ENCODE data around the gene GAPVD1.
"Not testable (repeated sequence)": the region's sequence is repeated elsewhere in the genome, so short reads cannot be mapped to it uniquely, and the experiment has no call there.

GAPVD1 gene

GRCh38 chr9:125376261-125377226, 114.9 kb downstream of the GAPVD1 start:
- no peak for DNase-seq

- DNase-seq, result no peak
Measured at GRCh38 chr9:125377584-125378250, 116.1 kb downstream of the GAPVD1 start.

- no peak for DNase-seq
Measured at GRCh38 chr9:125378778-125379177, 117.2 kb downstream of the GAPVD1 start.

- DNase-seq, result no peak
Measured at GRCh38 chr9:125379208-125379607, 117.6 kb downstream of the GAPVD1 start.

GRCh38 chr9:125380406-125380805, 118.8 kb downstream of the GAPVD1 start:
- no peak for DNase-seq

GRCh38 chr9:125387861-125388524, 126.4 kb downstream of the GAPVD1 start:
- DNase-seq, result no peak

- no peak for DNase-seq
Measured at GRCh38 chr9:125388978-125389377, 127.4 kb downstream of the GAPVD1 start.

GRCh38 chr9:125391704-125392103, 130.1 kb downstream of the GAPVD1 start:
- no peak for DNase-seq

- DNase-seq, result peak; percentile 48
Measured at GRCh38 chr9:125393426-125393825, 131.8 kb downstream of the GAPVD1 start.

GRCh38 chr9:125396799-125397198, 135.2 kb downstream of the GAPVD1 start:
- DNase-seq, result no peak

GRCh38 chr9:125397736-125398135, 136.1 kb downstream of the GAPVD1 start:
- DNase-seq, result no peak

- DNase-seq, result no peak
Measured at GRCh38 chr9:125398243-125398642, 136.6 kb downstream of the GAPVD1 start.

- DNase-seq, result no peak
Measured at GRCh38 chr9:125399165-125399564, 137.5 kb downstream of the GAPVD1 start.

GRCh38 chr9:125399666-125400065, 138.0 kb downstream of the GAPVD1 start:
- no peak for DNase-seq

GRCh38 chr9:125400232-125400631, 138.6 kb downstream of the GAPVD1 start:
- not testable (repeated sequence) for DNase-seq

- no peak for DNase-seq
Measured at GRCh38 chr9:125400725-125401716, 139.4 kb downstream of the GAPVD1 start.

GRCh38 chr9:125404733-125405132, 143.1 kb downstream of the GAPVD1 start:
- no peak for DNase-seq

- no peak for DNase-seq
Measured at GRCh38 chr9:125405938-125406809, 144.5 kb downstream of the GAPVD1 start.

- no peak for DNase-seq
Measured at GRCh38 chr9:125406810-125407087, 145.1 kb downstream of the GAPVD1 start.

- DNase-seq, result no peak
Measured at GRCh38 chr9:125407432-125407973, 145.9 kb downstream of the GAPVD1 start.

Data from activated CD4-positive, alpha-beta T cell treated with anti-CD3 and anti-CD28 coated beads, Interleukin-10, Interleukin-2, amounts not matched to agents 100 ng/mL and 50 ng/mL, durations not matched to agents 16 hours and 8 hours (primary cell).